ENCODE results near the gene HOXA10. TPM values are rescaled to one million over a fixed set of nuclear protein-coding genes. Genes with fewer than 3 reads are reported as not detected.
A peak's percentile ranks its signal among the peaks of the same experiment; 100 is the strongest.

HOXA10 gene
- total and polyA plus RNA-seq, 9 donors = 21.2 to 36.0 (median 30.4) TPM

- peak; percentile 56 for DNase-seq
- no CpG with 5 or more reads among the region's 2 CpGs for WGBS (ENCODE audit: insufficient coverage)
These were observed 36.3 kb downstream of the HOXA10 start for GRCh38 chr7:27137640-27138315.

GRCh38 chr7:27134392-27134791, 39.7 kb downstream of the HOXA10 start:
- no peak overlapping the region for H3K27ac ChIP-seq (ENCODE audit: low read length)
- 42% methylated on average over 2 of the region's 2 CpGs for WGBS (ENCODE audit: insufficient coverage)

More at GRCh38 chr7:27137640-27138315, 36.3 kb downstream of the HOXA10 start:
- H3K27ac ChIP-seq (ENCODE audit: low read length) = peak overlapping the region; percentile 83
- peaks cover 43% of the 10 kb centered on the region for H3K4me1 ChIP-seq (ENCODE audit: control insufficient read depth, insufficient read depth, low read length)
- H3K4me3 ChIP-seq (ENCODE audit: low read length) = no peak overlapping the region
- no peaks in the 10 kb centered on the region for H3K9me3 ChIP-seq (replicated peaks; ENCODE audit: control insufficient read depth, low read depth, low read length)
- H3K36me3 ChIP-seq (ENCODE audit: control insufficient read depth, insufficient read depth, low read length) = peaks cover 19% of the 10 kb centered on the region
- peaks cover 10% of the 10 kb centered on the region for H3K27me3 ChIP-seq (ENCODE audit: control insufficient read depth, insufficient read depth, low read length)

GRCh38 chr7:27133409-27134231, 40.5 kb downstream of the HOXA10 start:
- DNase-seq = no peak
- Histone ChIP-seq H3K36me3 (ENCODE audit: control insufficient read depth, insufficient read depth, low read length) (peaks cover 6% of the 10 kb centered on the region), H3K27ac (ENCODE audit: low read length) (peak overlapping the region; percentile 6), H3K9me3 (replicated peaks; ENCODE audit: control insufficient read depth, low read depth, low read length) (no peaks in the 10 kb centered on the region), H3K27me3 (ENCODE audit: control insufficient read depth, insufficient read depth, low read length) (peaks cover 7% of the 10 kb centered on the region), H3K4me1 (ENCODE audit: control insufficient read depth, insufficient read depth, low read length) (peaks cover 49% of the 10 kb centered on the region), H3K4me3 (ENCODE audit: low read length) (no peak overlapping the region)
- 64% methylated on average over 3 of the region's 18 CpGs for WGBS (ENCODE audit: insufficient coverage)

More at GRCh38 chr7:27134392-27134791, 39.7 kb downstream of the HOXA10 start:
- H3K4me1 ChIP-seq (ENCODE audit: control insufficient read depth, insufficient read depth, low read length) = peaks cover 48% of the 10 kb centered on the region
- peak; percentile 89 for DNase-seq
- no peak overlapping the region for H3K4me3 ChIP-seq (ENCODE audit: low read length)
- H3K9me3 ChIP-seq (replicated peaks; ENCODE audit: control insufficient read depth, low read depth, low read length) = no peaks in the 10 kb centered on the region
- H3K27me3 ChIP-seq (ENCODE audit: control insufficient read depth, insufficient read depth, low read length) = peaks cover 9% of the 10 kb centered on the region
- H3K36me3 ChIP-seq (ENCODE audit: control insufficient read depth, insufficient read depth, low read length) = peaks cover 4% of the 10 kb centered on the region

- Histone ChIP-seq H3K27ac (ENCODE audit: low read length) (no peak overlapping the region), H3K27me3 (ENCODE audit: control insufficient read depth, insufficient read depth, low read length) (peaks cover 7% of the 10 kb centered on the region), H3K4me1 (ENCODE audit: control insufficient read depth, insufficient read depth, low read length) (peaks cover 51% of the 10 kb centered on the region), H3K36me3 (ENCODE audit: control insufficient read depth, insufficient read depth, low read length) (peaks cover 6% of the 10 kb centered on the region), H3K9me3 (replicated peaks; ENCODE audit: control insufficient read depth, low read depth, low read length) (no peaks in the 10 kb centered on the region), H3K4me3 (ENCODE audit: low read length) (no peak overlapping the region)
- DNase-seq = no peak
- 64% methylated on average over 3 of the region's 6 CpGs for WGBS (ENCODE audit: insufficient coverage)
These were observed 41.1 kb downstream of the HOXA10 start for GRCh38 chr7:27132978-27133377.

GRCh38 chr7:27132214-27132613, 41.9 kb downstream of the HOXA10 start:
- DNase-seq = no peak
- Histone ChIP-seq H3K27ac (ENCODE audit: low read length) (no peak overlapping the region), H3K27me3 (ENCODE audit: control insufficient read depth, insufficient read depth, low read length) (peaks cover 7% of the 10 kb centered on the region), H3K4me3 (ENCODE audit: low read length) (no peak overlapping the region), H3K9me3 (replicated peaks; ENCODE audit: control insufficient read depth, low read depth, low read length) (no peaks in the 10 kb centered on the region), H3K36me3 (ENCODE audit: control insufficient read depth, insufficient read depth, low read length) (peaks cover 6% of the 10 kb centered on the region), H3K4me1 (ENCODE audit: control insufficient read depth, insufficient read depth, low read length) (peaks cover 56% of the 10 kb centered on the region)
- no CpG with 5 or more reads among the region's 2 CpGs for WGBS (ENCODE audit: insufficient coverage)

- DNase-seq = no peak
- Histone ChIP-seq H3K27ac (ENCODE audit: low read length) (peak overlapping the region; percentile 91), H3K36me3 (ENCODE audit: control insufficient read depth, insufficient read depth, low read length) (peaks cover 6% of the 10 kb centered on the region), H3K9me3 (replicated peaks; ENCODE audit: control insufficient read depth, low read depth, low read length) (no peaks in the 10 kb centered on the region), H3K4me3 (ENCODE audit: low read length) (peak overlapping the region; percentile 87), H3K27me3 (ENCODE audit: control insufficient read depth, insufficient read depth, low read length) (peaks cover 4% of the 10 kb centered on the region), H3K4me1 (ENCODE audit: control insufficient read depth, insufficient read depth, low read length) (peaks cover 52% of the 10 kb centered on the region)
- 20% methylated on average over 1 of the region's 12 CpGs for WGBS (ENCODE audit: insufficient coverage)
These were observed 42.7 kb downstream of the HOXA10 start for GRCh38 chr7:27131390-27131819.

GRCh38 chr7:27130540-27131389, 43.4 kb downstream of the HOXA10 start, which contains the start of gene HOXA4:
Gene HOXA4, minus strand, starts transcription at chr7:27130757. Its CDS starts 24 bp downstream, at chr7:27130733.
- WGBS (ENCODE audit: insufficient coverage) = 2% methylated on average over 52 of the region's 67 CpGs
- Histone ChIP-seq H3K36me3 (ENCODE audit: control insufficient read depth, insufficient read depth, low read length) (peaks cover 4% of the 10 kb centered on the region), H3K4me1 (ENCODE audit: control insufficient read depth, insufficient read depth, low read length) (peaks cover 50% of the 10 kb centered on the region), H3K9me3 (replicated peaks; ENCODE audit: control insufficient read depth, low read depth, low read length) (no peaks in the 10 kb centered on the region), H3K27ac (ENCODE audit: low read length) (peak within 1 kb of the TSS; percentile 91), H3K4me3 (ENCODE audit: low read length) (peak within 1 kb of the TSS; percentile 87), H3K27me3 (ENCODE audit: control insufficient read depth, insufficient read depth, low read length) (peaks cover 4% of the 10 kb centered on the region)
- DNase-seq = peak; percentile 97

- Histone ChIP-seq H3K4me1 (ENCODE audit: control insufficient read depth, insufficient read depth, low read length) (peaks cover 53% of the 10 kb centered on the region), H3K27me3 (ENCODE audit: control insufficient read depth, insufficient read depth, low read length) (peaks cover 4% of the 10 kb centered on the region), H3K27ac (ENCODE audit: low read length) (peak overlapping the region; percentile 81), H3K4me3 (ENCODE audit: low read length) (peak overlapping the region; percentile 54), H3K9me3 (replicated peaks; ENCODE audit: control insufficient read depth, low read depth, low read length) (no peaks in the 10 kb centered on the region), H3K36me3 (ENCODE audit: control insufficient read depth, insufficient read depth, low read length) (peaks cover 4% of the 10 kb centered on the region)
- peak; percentile 64 for DNase-seq
- WGBS (ENCODE audit: insufficient coverage) = 7% methylated on average over 70 of the region's 72 CpGs
These were observed 44.2 kb downstream of the HOXA10 start for GRCh38 chr7:27129729-27130539.
